Measurements from ENCODE around the gene GUCY2D.
A peak's percentile ranks its signal among the peaks of the same experiment; 100 is the strongest.
"Not testable (repeated sequence)": the region's sequence is repeated elsewhere in the genome, so short reads cannot be mapped to it uniquely, and the experiment has no call there.

The GUCY2D gene

GRCh38 chr17:8019166-8019565 lies 16.8 kb downstream of the GUCY2D start:
- DNase-seq: no peak

GRCh38 chr17:8019665-8020650 lies 17.5 kb downstream of the GUCY2D start:
- no peak for DNase-seq

DNA sequence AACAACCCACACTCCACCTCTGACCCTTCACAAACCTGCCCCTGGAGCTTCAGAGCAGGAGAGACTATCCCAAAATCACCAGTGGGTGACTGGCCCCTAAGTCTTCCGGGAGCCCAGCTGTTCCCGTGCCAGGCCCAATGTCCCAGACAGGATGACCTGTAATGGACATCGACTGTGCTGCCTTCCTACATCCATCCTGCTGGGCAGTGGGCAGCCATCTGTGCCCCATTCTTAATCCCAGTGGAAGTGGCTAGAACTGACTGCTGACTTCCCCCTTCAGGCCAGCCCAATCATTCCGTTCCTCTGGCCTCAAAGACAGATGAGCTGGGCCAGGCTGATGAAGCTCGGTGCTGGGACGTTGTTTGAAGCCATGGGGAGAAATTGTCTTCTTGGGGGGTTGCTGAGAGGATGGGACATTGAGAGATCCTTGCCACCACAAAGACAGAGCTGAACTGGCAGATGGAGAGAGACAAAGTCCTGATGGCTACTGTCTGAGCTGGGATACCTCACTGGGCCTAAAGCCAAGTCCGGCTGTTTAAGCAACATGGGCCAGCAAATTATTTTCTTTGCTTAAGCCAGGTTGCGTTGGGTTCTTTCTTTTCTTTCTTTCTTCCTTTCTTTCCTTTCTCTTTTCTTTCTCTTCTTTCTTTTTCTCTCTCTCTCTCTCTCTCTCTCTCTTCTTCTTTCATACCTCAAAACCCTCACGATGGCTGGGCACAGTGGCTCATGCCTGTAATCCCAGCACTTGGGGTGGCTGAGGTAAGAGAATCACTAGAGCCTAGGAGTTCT lies 18.6 kb downstream of the GUCY2D start:
- no peak for DNase-seq

DNA sequence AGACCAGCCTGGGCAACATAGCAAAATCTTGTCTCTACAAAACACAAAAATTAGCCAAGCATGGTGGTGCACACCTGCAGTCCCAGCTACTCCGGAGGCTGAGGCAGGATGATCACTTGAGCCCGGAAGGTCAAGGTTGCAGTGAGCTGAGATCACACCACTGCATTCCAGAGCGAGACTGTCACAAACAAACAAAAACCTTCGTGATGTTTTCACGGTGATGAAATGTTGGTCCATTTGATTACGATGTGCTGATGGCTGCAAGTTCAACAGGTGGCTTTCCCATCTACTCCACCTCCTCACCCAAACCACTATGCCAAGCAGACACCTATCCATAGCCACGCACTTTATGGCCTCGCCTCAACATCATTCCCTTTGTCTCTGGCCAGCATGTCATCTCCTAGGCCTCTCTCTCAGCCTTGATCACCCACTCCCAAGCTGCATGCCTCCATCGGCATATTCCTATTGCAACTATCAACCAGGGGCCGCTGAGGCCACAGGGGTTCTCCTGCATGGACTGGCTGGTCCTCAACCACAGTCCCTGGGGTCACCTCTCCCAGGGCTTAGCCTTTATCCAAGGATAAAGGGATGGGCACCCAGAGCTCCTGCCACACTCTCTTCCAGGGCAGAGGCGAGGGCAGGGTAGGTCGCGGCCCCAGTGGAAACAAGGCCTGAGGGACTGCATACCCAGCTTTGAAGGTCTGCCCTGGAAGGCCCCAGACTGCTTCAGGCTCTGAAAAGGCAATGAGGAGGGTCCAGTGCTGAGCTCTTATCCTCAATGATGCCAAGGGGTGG lies 19.3 kb downstream of the GUCY2D start:
- DNase-seq: no peak

DNA sequence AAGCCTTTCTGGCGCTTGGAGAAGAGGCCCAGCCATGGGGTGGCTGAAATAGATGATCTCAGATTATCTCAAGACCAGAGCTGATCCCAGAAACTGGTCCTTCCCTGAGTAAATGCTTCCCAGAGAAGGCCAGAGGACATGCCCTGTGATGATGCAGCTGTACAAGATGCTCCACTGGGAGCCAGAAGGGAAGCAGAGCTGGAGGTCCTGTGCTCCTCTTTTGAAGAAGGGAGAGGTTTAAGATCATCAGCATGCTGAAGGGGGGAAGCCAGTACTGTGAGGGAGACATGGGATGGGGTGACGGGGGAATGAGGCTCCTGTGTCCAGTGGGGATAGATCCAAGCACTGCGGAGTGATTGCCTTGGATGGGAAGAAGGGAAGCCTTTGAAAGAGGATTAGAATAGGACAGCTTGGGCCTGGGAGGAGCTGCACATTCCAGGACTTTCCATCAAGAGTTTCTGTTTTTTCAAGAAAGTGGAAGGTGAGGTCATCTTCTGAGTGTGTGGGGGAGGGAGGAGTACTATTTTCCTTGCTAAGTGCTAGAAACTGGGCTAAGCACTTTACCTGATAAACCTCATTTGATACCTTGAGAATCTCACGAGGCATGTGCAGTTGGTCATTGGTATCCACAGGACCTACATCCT lies 20.1 kb downstream of the GUCY2D start:
- DNase-seq: no peak

DNA sequence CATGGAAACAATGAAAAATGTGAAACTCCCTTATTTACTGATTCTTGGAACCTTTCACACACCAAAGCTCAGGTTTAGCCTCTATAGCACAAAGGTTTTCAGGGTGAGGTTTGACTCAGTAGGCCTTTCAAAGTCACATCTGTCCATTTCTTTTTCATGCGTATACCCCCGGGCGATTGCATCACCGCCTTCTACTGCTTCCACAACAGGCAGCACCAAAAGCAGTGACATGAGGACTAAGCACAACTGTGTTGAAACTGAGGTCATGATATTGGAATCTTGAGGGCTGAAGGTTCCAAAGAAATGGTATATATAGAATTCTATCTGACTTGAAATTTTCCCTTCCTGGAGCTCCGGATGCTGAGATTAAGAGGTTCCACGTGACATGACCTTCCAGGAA lies 21.7 kb downstream of the GUCY2D start:
- DNase-seq: not testable (repeated sequence)

GRCh38 chr17:8025176-8025911 lies 22.9 kb downstream of the GUCY2D start:
- DNase-seq: no peak

DNA sequence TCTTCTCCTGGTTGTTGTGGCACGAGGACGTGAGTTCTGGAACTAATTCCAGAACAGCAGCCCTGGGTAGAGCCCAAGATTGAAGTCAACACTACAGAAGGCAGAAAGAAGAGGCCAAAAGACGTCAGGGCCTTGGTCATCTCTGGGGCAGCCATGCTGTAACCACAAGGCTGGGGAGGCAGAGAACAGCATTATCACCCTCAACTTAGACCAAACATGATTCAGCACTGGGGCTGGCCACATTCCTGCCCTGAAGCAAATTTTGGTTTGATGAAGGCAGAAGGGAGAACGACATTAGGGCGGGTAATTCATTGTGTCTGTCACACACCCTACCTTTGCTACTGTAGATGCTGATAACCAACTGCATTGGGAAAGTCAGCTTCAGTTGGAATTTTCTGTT lies 26.7 kb downstream of the GUCY2D start:
- no peak for DNase-seq

DNA sequence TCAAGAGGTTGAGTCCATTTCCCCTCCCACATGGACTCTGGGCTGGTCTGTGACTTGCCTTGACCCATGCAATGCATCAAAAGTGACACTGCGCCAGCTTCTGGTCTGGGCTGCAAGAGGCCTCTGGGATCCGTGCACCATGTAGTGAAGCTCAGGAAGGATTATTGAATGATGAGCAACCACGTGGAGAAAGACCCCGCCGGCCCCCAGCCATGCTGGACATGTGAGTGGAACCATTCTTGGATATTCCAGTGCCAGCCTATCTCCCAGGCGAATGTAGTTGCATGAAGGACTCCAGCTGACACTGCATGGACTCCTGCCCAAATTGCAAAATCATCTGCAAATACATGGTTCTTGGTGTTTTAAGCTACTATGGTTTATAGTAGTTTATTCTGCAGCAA lies 28.8 kb downstream of the GUCY2D start:
- no peak for DNase-seq

GRCh38 chr17:8031950-8032349 lies 29.5 kb downstream of the GUCY2D start:
- DNase-seq: no peak

GRCh38 chr17:8032442-8032841 lies 30.0 kb downstream of the GUCY2D start:
- no peak for DNase-seq

GRCh38 chr17:8038954-8039610 lies 36.7 kb downstream of the GUCY2D start, which contains the start of gene ALOX15B:
Gene ALOX15B (plus strand): TSS chr17:8039059. CDS start chr17:8039156, 97 bp downstream.
- DNase-seq: no peak

DNA sequence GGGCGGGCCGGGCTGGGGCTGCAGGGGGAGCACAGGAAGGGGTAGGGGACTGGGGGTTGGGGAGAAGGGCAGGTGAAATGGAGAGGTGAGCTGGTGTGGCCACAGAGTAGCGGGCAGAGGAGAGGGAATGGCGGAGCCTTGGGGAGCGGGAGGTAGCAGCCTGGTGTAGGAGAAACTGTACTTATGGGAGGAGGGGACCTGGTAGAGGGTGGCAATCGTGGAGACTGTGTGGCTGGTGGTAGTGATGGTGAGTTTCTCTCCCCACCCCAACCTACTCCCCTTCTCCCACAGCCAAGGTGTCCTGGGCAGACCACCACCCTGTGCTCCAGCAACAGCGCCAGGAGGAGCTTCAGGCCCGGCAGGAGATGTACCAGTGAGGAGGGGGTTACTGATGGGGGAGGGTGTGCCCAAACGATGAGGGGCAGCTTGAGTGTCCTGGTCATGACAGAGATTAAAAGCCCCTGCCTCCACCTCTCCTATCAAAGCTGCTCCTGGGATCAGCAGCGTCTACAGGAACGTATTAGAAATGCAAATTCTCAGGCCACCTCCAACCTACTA lies 37.3 kb downstream of the GUCY2D start:
- no peak for DNase-seq

- peak; percentile 38 for DNase-seq
Measured at GRCh38 chr17:8041249-8041928, 39.0 kb downstream of the GUCY2D start.

- DNase-seq: no peak
Measured at GRCh38 chr17:8041979-8042378, 39.6 kb downstream of the GUCY2D start.

- DNase-seq: no peak
Measured at GRCh38 chr17:8044819-8045810, 42.7 kb downstream of the GUCY2D start.

- DNase-seq: no peak
Measured at GRCh38 chr17:8046306-8046928, 44.0 kb downstream of the GUCY2D start.
